ENCODE measurements around the gene AFAP1L2.

DNA sequence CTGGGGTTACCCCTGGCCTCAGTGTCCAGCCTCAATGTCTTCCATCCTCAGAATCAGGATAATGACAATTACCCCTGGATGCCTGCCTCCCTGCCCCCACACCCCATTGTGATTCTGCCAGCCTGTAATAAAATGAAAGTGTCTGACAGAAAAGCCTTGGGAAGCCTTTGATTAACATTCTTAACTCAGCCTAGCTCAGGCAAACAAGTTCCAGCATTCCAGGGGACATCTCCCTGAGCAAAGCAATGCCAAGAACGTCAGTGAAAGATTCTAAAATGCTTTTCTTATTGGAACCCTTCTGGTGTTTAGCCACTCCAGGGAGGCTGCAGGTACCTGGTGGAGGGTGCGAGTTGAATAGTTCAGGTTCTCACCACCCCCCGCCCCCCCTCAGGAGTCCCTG lies 18.7 kb downstream of the AFAP1L2 start:
- TF ChIP-seq CTCF (IDR thresholded peaks at IDR 0.05) (no peak), POLR2A (IDR thresholded peaks at IDR 0.05) (no peak)
